Measurements from ENCODE around the gene PTPRN2. TPM values are rescaled to one million over a fixed set of nuclear protein-coding genes. Genes with fewer than 3 reads are reported as not detected.

The PTPRN2 gene
- total RNA-seq, 2 experiments from 2014 or later, result 7.0 to 7.2 TPM

GRCh38 chr7:157690833-157691585, 896.6 kb downstream of the PTPRN2 start:
- peaks cover 62% of the 10 kb centered on the region for H3K27me3 Mint-ChIP-seq (ENCODE audit: low read depth)
- peak overlapping the region; percentile 42 for H3K4me3 Mint-ChIP-seq
- ChIA-PET CTCF (no interaction called here), POLR2A (no interaction called here)
- peaks cover 15% of the 10 kb centered on the region for H3K4me1 Mint-ChIP-seq (ENCODE audit: low read depth)
- DNase-seq, result peak; percentile 35
- H3K27ac Mint-ChIP-seq, result no peak overlapping the region
- H3K9me3 Mint-ChIP-seq (ENCODE audit: insufficient read depth), result no peaks in the 10 kb centered on the region
- peak; percentile 62 for ATAC-seq
- H3K36me3 Mint-ChIP-seq (ENCODE audit: low read depth), result no peaks in the 10 kb centered on the region

DNA sequence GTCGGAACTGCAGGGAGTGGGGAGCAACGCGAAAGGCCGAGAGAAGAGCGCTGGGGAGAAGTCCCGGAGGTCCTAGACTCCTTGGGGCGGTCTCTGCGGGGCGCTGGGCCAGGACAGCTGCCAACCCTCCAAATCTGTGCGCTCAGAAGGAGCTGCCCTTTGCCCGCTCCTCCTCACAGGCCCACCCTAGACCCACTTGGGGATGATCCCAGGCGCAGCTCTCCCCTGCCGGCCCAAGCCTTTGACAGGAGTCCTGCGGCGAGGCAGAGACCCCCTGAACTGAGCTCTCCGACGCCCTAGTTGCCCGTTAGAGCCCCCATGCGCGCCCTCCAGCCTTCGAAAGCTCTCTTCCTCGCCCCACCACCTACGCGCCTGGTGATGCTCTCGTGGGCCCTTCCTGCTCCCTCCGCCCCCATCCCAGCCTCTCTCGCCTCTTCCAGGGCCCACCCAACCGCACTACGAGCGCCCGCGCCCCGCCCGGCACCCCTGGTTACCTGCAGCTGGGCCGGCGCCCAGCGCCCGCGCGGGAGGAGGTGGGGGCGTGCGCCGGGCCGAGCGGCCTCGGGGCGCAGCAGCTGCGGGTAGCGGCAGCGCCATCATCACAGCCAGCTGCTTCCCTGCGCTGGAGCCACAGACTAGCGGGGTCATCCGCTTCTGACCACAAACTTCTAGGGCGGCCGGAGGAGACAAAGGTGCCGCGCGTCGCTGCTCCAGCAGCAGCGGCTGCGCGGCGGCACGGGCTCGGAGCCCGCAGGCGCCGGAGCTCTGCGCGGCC, 897.4 kb downstream of the PTPRN2 start:
- H3K4me1 Mint-ChIP-seq (ENCODE audit: low read depth), result peaks cover 15% of the 10 kb centered on the region
- ChIA-PET CTCF (no interaction called here), POLR2A (no interaction called here)
- H3K4me3 Mint-ChIP-seq, result peak overlapping the region; percentile 49
- H3K9me3 Mint-ChIP-seq (ENCODE audit: insufficient read depth), result no peaks in the 10 kb centered on the region
- H3K36me3 Mint-ChIP-seq (ENCODE audit: low read depth), result no peaks in the 10 kb centered on the region
- no peak overlapping the region for H3K27ac Mint-ChIP-seq
- H3K27me3 Mint-ChIP-seq (ENCODE audit: low read depth), result peaks cover 60% of the 10 kb centered on the region
- DNase-seq, result no peak
- peak; percentile 18 for ATAC-seq

DNA sequence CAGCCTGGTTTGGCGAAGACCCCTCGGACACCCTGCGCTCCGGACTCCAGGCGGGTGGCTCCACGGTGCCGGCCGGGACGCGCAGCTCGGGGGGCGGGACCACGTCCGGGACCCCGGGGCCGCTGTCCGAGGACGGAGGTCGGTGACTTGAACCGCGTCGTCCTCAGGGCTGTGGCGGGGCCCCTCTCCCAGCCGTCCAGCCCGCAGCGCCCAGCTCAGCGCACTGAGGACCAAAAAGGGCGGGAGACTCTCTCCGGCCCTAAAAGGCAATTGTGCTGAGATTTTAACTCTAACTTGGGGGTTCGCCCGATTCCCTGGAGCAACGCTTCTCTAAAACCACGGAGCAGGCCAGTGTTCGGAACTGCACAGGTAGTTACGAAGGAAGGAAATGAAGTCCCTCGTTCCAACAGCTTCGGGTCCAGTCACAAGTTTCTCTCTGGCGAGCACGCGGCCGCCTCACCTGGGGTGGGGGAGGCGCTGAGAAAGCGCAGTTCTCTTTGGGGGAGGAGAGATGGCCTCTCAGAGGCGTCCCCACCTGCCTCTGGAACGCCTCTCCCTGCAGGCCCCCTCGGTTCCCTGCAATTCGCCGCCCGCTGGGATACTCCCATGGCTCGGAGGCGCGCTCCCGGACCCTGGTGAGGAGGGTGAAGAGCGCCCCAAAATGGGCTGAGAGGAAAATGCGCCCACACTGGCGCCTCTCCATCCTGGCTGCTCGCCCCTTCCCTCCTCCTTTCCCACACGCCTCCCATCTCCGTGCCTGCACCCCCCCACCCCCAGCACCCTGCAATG, 898.2 kb downstream of the PTPRN2 start:
- no peak for DNase-seq

DNA sequence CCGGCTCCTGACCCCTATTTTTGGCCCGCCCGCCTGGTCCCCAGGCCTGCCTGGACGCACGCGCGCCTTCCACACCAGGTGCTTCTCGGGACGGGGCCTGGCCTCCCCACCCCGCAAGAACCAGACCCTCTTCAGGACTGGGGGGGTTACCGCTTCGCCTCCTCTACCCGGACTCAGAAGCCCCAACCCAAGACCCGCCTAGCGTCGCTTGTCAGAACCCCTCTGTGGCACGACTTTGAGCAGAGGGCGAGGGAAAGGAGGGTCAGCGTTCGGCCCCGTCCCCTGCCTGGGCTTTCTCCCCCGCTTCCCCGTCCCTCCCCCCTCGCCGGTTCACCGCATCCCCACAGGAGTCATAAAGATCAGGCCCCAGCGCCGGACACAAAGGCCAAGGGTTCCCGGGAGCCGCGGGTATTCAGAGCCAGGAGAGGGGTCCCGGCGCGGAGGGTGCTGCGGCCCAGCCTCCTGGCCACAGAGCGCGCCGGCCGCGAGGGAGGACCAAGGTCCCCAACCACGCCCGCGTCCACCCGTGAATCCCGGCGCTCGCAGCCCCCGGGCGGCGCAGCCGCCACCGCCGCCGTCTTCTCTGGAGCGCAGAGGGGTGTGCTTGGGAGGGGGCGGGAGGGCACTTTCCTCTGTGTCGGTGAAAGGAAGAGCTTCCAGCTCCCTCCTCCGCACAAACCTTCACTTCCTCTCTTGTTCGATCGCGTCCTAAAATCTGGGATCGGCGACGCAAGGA, 898.9 kb downstream of the PTPRN2 start:
- no peak for ATAC-seq
- POLR2A ChIA-PET, result no interaction called here

More for the DNA sequence above, 898.2 kb downstream of the PTPRN2 start:
- no peak overlapping the region for H3K27ac Mint-ChIP-seq
- no peaks in the 10 kb centered on the region for H3K9me3 Mint-ChIP-seq (ENCODE audit: insufficient read depth)
- H3K4me3 Mint-ChIP-seq, result no peak overlapping the region
- ChIA-PET CTCF (no interaction called here), POLR2A (no interaction called here)
- no peak for ATAC-seq
- H3K27me3 Mint-ChIP-seq (ENCODE audit: low read depth), result peaks cover 58% of the 10 kb centered on the region
- no peaks in the 10 kb centered on the region for H3K36me3 Mint-ChIP-seq (ENCODE audit: low read depth)
- peaks cover 15% of the 10 kb centered on the region for H3K4me1 Mint-ChIP-seq (ENCODE audit: low read depth)

DNA sequence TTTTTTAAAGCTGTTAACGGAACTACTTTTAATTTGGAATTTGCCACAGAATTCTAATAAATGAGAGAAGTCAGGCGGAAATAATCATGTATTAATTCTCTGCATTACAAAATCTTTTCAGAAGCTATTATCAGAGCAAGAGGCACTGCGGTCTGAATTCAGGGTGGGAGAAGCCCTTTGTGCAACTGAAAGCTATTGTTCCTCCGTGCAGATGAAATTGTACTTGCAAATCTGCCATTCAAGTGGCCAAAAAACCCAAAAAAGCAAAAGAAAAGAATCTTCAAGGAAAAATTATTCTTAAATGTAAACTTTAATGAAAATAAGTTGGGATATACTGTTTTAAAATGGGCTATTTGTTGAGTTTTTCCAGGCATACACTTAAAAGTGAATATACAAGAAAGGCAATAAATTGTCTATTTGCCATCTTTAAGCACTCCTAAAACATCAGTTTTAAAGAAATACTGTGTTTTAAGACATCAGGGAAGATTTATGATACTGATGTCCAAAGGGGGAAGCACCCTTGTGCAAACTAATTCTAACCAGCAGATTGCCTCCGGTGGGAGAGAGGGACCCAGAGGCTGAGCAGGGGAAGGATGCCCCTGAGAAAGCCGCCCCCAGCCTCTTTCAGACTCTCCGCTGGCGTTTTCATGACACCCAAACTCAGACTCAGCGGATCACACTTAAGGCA, 899.6 kb downstream of the PTPRN2 start:
- peaks cover 62% of the 10 kb centered on the region for H3K27me3 Mint-ChIP-seq (ENCODE audit: low read depth)
- no peak for DNase-seq
- CTCF ChIA-PET, result no interaction called here
- POLR2A ChIA-PET, result no interaction called here
- no peak overlapping the region for H3K27ac Mint-ChIP-seq
- H3K36me3 Mint-ChIP-seq (ENCODE audit: low read depth), result no peaks in the 10 kb centered on the region
- no peaks in the 10 kb centered on the region for H3K9me3 Mint-ChIP-seq (ENCODE audit: insufficient read depth)
- H3K4me3 Mint-ChIP-seq, result no peak overlapping the region
- peaks cover 11% of the 10 kb centered on the region for H3K4me1 Mint-ChIP-seq (ENCODE audit: low read depth)
- ATAC-seq, result no peak

More for the DNA sequence above, 898.9 kb downstream of the PTPRN2 start:
- Mint-ChIP-seq H3K27me3 (ENCODE audit: low read depth) (peaks cover 57% of the 10 kb centered on the region), H3K4me1 (ENCODE audit: low read depth) (peaks cover 11% of the 10 kb centered on the region), H3K4me3 (no peak overlapping the region), H3K27ac (no peak overlapping the region), H3K36me3 (ENCODE audit: low read depth) (no peaks in the 10 kb centered on the region), H3K9me3 (ENCODE audit: insufficient read depth) (no peaks in the 10 kb centered on the region)
- no peak for DNase-seq
- CTCF ChIA-PET, result no interaction called here

DNA sequence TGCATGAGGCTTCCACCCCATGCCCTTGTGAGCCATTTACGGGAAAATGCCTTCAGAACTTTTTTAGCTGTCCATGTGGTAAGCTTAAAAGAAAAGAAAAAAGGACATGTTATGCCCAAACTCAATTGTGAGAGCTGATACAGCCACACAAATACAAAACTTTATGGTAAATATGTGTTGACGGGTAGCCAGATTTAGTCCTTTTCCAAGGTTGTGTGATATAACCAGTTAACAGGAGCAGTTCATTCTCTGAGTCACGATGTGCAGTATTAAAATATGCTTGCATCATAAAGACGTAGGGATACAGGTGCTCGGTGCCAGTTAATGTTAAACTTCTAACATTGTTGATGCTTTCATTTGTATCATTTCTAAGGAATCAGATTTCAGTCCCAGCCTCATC, 900.5 kb downstream of the PTPRN2 start:
- H3K4me3 Mint-ChIP-seq, result no peak overlapping the region
- no peak for ATAC-seq
- ChIA-PET POLR2A (no interaction called here), CTCF (no interaction called here)
- H3K4me1 Mint-ChIP-seq (ENCODE audit: low read depth), result peaks cover 9% of the 10 kb centered on the region
- no peak overlapping the region for H3K27ac Mint-ChIP-seq
- DNase-seq, result no peak
- H3K36me3 Mint-ChIP-seq (ENCODE audit: low read depth), result no peaks in the 10 kb centered on the region
- no peaks in the 10 kb centered on the region for H3K9me3 Mint-ChIP-seq (ENCODE audit: insufficient read depth)
- H3K27me3 Mint-ChIP-seq (ENCODE audit: low read depth), result peaks cover 66% of the 10 kb centered on the region

DNA sequence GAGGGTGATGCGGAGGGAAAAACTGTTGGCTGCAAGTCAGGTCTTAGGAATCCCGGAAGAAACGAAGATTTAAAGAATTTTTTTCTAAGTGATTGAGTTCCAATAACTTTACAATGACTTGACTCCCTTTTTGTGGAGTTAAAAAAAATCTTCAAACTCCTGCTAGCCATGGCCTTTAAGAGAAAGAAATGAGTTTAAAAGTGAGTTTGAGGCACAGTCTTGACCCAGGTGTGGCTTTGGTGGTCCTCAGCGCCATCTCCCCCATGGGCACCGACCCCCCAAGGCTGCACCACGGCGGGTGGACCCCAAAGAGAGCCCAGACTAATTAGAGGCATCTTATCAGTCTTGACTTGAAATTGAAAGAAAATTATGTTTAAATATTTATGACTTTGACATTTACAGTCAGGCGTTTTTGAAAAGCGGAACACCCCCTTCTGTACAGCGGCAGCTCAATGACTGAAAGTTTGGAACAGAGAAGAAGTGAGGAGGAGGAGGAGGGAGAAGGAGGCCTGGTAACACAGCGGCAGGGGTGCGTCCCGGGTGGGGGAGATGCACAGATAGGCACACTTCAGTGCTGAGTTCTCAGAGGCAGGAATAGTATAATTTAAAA, 901.2 kb downstream of the PTPRN2 start:
- H3K4me3 Mint-ChIP-seq, result no peak overlapping the region
- ATAC-seq (no peak), DNase-seq (no peak)
- CTCF ChIA-PET, result no interaction called here
- H3K36me3 Mint-ChIP-seq (ENCODE audit: low read depth), result no peaks in the 10 kb centered on the region
- no peak overlapping the region for H3K27ac Mint-ChIP-seq
- H3K9me3 Mint-ChIP-seq (ENCODE audit: insufficient read depth), result no peaks in the 10 kb centered on the region
- H3K27me3 Mint-ChIP-seq (ENCODE audit: low read depth), result peaks cover 69% of the 10 kb centered on the region
- H3K4me1 Mint-ChIP-seq (ENCODE audit: low read depth), result peaks cover 9% of the 10 kb centered on the region
- POLR2A ChIA-PET, result no interaction called here

- ATAC-seq, result no peak
- Mint-ChIP-seq H3K4me1 (ENCODE audit: low read depth) (peaks cover 6% of the 10 kb centered on the region), H3K27me3 (ENCODE audit: low read depth) (peaks cover 69% of the 10 kb centered on the region), H3K4me3 (no peak overlapping the region), H3K9me3 (ENCODE audit: insufficient read depth) (no peaks in the 10 kb centered on the region), H3K27ac (no peak overlapping the region), H3K36me3 (ENCODE audit: low read depth) (no peaks in the 10 kb centered on the region)
- POLR2A ChIA-PET, result no interaction called here
- DNase-seq, result no peak
- CTCF ChIA-PET, result no interaction called here
Observed at GRCh38 chr7:157685430-157686284, 902.0 kb downstream of the PTPRN2 start.

- Mint-ChIP-seq H3K27me3 (ENCODE audit: low read depth) (peaks cover 71% of the 10 kb centered on the region), H3K4me3 (no peak overlapping the region), H3K4me1 (ENCODE audit: low read depth) (peaks cover 3% of the 10 kb centered on the region), H3K27ac (no peak overlapping the region), H3K9me3 (ENCODE audit: insufficient read depth) (no peaks in the 10 kb centered on the region), H3K36me3 (ENCODE audit: low read depth) (no peaks in the 10 kb centered on the region)
- DNase-seq (no peak), ATAC-seq (no peak)
- ChIA-PET CTCF (no interaction called here), POLR2A (no interaction called here)
Observed at GRCh38 chr7:157684909-157685429, 902.7 kb downstream of the PTPRN2 start.

GRCh38 chr7:157684157-157684908, 903.3 kb downstream of the PTPRN2 start:
- ATAC-seq (no peak), DNase-seq (no peak)
- CTCF ChIA-PET, result no interaction called here

More at GRCh38 chr7:157684157-157684908, 903.3 kb downstream of the PTPRN2 start:
- H3K27me3 Mint-ChIP-seq (ENCODE audit: low read depth), result peaks cover 72% of the 10 kb centered on the region
- no peaks in the 10 kb centered on the region for H3K4me1 Mint-ChIP-seq (ENCODE audit: low read depth)
- peak overlapping the region; percentile 49 for H3K27ac Mint-ChIP-seq
- H3K4me3 Mint-ChIP-seq, result peak overlapping the region; percentile 34
- POLR2A ChIA-PET, result no interaction called here
- H3K9me3 Mint-ChIP-seq (ENCODE audit: insufficient read depth), result no peaks in the 10 kb centered on the region
- no peaks in the 10 kb centered on the region for H3K36me3 Mint-ChIP-seq (ENCODE audit: low read depth)

All from activated CD8-positive, alpha-beta T cell treated with anti-CD3 and anti-CD28 coated beads, Interleukin-2, amount 10 ng/mL, durations not matched to agents 7 days and 5 days (primary cell).